Measurements from ENCODE around the gene RFX7. TPM values are rescaled to one million over a fixed set of nuclear protein-coding genes. Genes with fewer than 3 reads are reported as not detected.

Gene RFX7
- total and polyA plus RNA-seq, 8 donors = 0.58 to 41.4 (median 1.7) TPM

GRCh38 chr15:56208641-56209155 is 35.0 kb downstream of the RFX7 start:
- H3K4me1 ChIP-seq = peaks cover 10 to 33% (median 18%) of the 10 kb centered on the region in 4 donors
- 43 to 78% (median 65%) methylated on average over 1 of the region's 1 CpG for WGBS, 5 donors
- H3K36me3 ChIP-seq = no peaks in the 10 kb centered on the region
- no peak overlapping the region for H3K4me3 ChIP-seq
- no peak overlapping the region for H3K27ac ChIP-seq
- TF ChIP-seq POLR2AphosphoS5 (IDR thresholded peaks at IDR 0.05) (no peak), POLR2A (IDR thresholded peaks at IDR 0.05) (no peak), EP300 (IDR thresholded peaks at IDR 0.05) (no peak), CTCF (IDR thresholded peaks at IDR 0.05) (no peak)
- H3K9me3 ChIP-seq = no peaks in the 10 kb centered on the region
- H3K27me3 ChIP-seq = no peaks in the 10 kb centered on the region
- DNase-seq = no peak
- intact Hi-C loops (cut with DNase I; ENCODE audit: low total_unique reads) = no loop called here

- TF ChIP-seq CTCF (IDR thresholded peaks at IDR 0.05) = no peak
- H3K36me3 ChIP-seq = no peaks in the 10 kb centered on the region
- intact Hi-C loops (cut with DNase I; ENCODE audit: low total_unique reads) = no loop called here
- DNase-seq = no peak
- H3K4me1 ChIP-seq = peaks cover 10 to 36% (median 20%) of the 10 kb centered on the region in 4 donors
- no peaks in the 10 kb centered on the region for H3K27me3 ChIP-seq
- peak overlapping the region in 2 of 5 donors; percentile 2 to 7 for H3K27ac ChIP-seq
- 62 to 79% (median 73%) methylated on average over 2 of the region's 2 CpGs for WGBS, 5 donors
- H3K4me3 ChIP-seq = no peak overlapping the region
- H3K9me3 ChIP-seq = no peaks in the 10 kb centered on the region
Measured at GRCh38 chr15:56208185-56208584, 35.5 kb downstream of the RFX7 start.

DNA sequence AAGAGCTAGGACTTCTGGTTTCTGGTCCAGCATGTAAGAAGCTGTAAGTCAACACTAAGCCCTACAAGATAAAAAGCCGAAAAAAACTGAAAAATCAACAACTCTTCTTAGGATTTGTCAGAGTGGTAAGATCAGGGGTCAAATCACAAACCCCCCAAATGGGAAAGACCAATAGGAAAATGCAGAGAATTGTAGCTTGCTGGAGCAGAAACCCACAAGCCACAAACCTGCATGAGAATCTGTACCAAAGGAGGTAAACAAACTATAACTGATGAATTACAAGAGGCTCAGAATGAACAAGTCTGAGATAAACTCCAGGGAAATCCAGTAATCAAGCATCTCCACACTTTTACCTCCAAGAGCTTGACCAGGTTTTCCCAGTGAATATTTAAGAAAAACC is 36.0 kb downstream of the RFX7 start:
- intact Hi-C loops (cut with DNase I; ENCODE audit: low total_unique reads) = no loop called here
- Histone ChIP-seq H3K4me3 (no peak overlapping the region), H3K36me3 (peaks cover 0 to 1% (median 0%) of the 10 kb centered on the region in 4 donors), H3K9me3 (no peaks in the 10 kb centered on the region), H3K27me3 (no peaks in the 10 kb centered on the region), H3K27ac (peak overlapping the region in 1 of 5 donors; percentile 2), H3K4me1 (peaks cover 10 to 36% (median 20%) of the 10 kb centered on the region in 4 donors)
- DNase-seq = no peak
- no peak for TF ChIP-seq POLR2AphosphoS5 (IDR thresholded peaks at IDR 0.05)
- TF ChIP-seq CTCF (IDR thresholded peaks at IDR 0.05) = no peak
- TF ChIP-seq POLR2A (IDR thresholded peaks at IDR 0.05) = no peak
- no peak for TF ChIP-seq EP300 (IDR thresholded peaks at IDR 0.05)
- 17 to 48% (median 28%) methylated on average over 1 of the region's 1 CpG for WGBS, 5 donors

GRCh38 chr15:56207092-56207491 is 36.6 kb downstream of the RFX7 start:
- H3K4me3 ChIP-seq = no peak overlapping the region
- peak overlapping the region in 1 of 5 donors; percentile 2 for H3K27ac ChIP-seq
- no peaks in the 10 kb centered on the region for H3K27me3 ChIP-seq
- TF ChIP-seq POLR2A (IDR thresholded peaks at IDR 0.05) = no peak
- no peak for TF ChIP-seq POLR2AphosphoS5 (IDR thresholded peaks at IDR 0.05)
- no peak for TF ChIP-seq EP300 (IDR thresholded peaks at IDR 0.05)
- no peak for TF ChIP-seq CTCF (IDR thresholded peaks at IDR 0.05)
- H3K4me1 ChIP-seq = peaks cover 10 to 36% (median 20%) of the 10 kb centered on the region in 4 donors
- DNase-seq = no peak
- no peaks in the 10 kb centered on the region for H3K9me3 ChIP-seq
- H3K36me3 ChIP-seq = peaks cover 0 to 7% (median 0%) of the 10 kb centered on the region in 4 donors
- intact Hi-C loops (cut with DNase I; ENCODE audit: low total_unique reads) = no loop called here
